HG03565 (cell line): ENCODE data around the gene GSG1.
"Not testable (repeated sequence)": the region's sequence is repeated elsewhere in the genome, so short reads cannot be mapped to it uniquely, and the experiment has no call there.

Source experiments
- ATAC-seq: cut with Tn5 transposase; IDR thresholded peaks from one replicate; pipeline ENCODE4 v1.9.1; 2021; ENCODE audit warnings: mild to moderate bottlenecking, moderate library complexity; ENCODE audit not compliant: unreplicated experiment

The GSG1 gene

DNA sequence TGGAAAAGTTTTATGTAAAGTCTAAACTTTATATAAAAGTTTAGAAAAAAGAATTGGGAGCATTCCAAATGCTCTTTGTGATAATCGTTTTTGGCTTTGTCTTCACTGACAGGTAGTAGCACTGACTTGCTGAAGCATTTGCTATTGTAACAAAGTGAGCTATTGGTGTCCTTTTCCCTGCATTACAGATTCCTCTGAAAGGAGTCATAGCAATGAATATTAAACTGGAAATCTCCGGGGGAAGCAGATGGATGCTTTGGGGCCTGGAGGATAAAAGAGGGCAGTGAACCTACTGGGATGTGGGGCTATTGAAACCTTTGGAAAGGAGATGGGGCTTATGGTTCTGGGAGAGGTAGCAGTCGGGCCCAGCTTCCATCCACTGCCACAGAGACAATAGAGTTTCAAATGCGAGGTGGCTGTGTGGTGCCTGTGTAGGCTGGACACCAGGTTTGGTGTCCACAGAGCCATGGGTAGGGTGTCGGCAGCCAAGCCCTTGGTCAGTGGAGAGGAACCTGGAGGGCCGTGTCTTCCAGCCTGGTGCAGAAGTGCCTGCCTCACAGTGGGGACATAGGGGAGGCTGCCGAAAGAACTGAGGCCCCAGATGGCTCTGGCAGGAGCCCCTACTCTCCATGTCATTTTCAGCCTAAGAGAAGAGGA lies 10.1 kb downstream of the GSG1 start:
- ATAC-seq, result no peak

GRCh38 chr12:13091832-13092231 lies 11.6 kb downstream of the GSG1 start:
- no peak for ATAC-seq

- peak; percentile 44 for ATAC-seq
These were observed 13.4 kb downstream of the GSG1 start for GRCh38 chr12:13090054-13090453.

GRCh38 chr12:13088496-13088895 lies 15.0 kb downstream of the GSG1 start:
- ATAC-seq, result no peak

DNA sequence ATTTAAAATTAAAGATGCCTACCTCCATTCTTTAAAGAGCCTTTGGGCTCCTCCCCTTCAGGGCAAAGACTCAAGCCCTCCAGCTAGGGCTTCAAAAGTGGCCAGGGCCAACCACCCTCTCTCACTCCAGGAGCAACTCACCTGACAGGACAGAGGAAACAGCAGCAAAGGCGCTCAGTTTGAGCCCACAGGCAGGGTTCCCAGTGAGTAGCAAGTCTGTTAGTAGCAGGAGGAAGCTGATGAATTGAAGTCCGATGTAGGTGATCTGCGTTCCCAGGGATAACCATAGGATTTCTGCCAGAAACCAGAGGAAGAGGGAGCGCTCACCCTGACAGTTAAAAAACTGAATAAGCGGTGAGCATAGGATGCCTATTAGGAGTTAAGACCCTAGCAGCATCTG lies 15.7 kb downstream of the GSG1 start:
- no peak for ATAC-seq

DNA sequence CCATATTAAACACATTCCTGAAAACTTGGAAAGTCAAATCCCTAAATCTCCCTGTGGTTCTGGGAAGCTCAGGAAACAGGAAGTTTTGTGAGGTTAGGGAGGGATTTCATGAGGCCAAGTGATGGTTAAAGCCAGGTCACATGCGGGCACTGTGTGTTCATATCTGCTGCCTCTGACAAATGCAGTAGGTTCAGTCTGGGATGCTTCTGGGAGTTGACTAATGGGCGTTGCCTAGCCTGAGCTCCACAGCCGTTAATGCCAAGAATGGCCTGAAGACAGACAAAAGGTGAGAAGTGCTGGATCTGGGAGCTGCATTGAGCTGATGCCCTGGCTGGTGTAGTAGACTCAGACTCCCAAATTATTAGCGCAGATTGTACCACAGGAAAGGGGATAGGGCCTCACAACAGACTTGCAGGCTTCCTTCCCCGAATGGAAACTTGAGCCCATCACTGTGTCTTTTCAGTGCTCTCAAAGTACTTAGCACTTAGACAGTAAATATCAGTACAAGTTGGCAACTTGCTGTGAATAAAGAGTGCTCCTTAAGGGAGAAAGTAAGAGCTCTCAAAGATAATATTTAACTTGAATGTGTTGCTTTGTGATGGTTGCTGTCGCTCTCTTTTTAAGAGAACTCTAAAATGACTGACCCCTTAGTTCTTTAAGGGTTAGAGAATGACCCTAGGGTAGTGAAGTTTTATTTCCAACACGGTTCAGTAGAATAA lies 17.3 kb downstream of the GSG1 start:
- ATAC-seq, result no peak

- no peak for ATAC-seq
These were observed 18.4 kb downstream of the GSG1 start for GRCh38 chr12:13084898-13085640.

DNA sequence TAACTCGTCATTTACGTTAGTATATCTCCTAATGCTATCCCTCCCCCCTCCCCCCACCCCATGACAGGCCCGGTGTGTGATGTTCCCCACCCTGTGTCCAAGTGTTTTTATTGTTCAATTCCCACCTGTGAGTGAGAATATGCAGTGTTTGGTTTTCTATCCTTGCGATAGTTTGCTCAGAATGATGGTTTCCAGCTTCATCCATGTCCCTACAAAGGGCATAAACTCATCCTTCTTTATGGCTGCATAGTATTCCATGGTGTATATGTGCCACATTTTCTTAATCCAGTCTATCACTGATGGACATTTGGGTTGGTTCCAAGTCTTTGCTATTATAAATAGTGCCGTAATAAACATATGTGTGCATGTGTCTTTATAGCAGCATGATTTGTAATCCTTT lies 19.8 kb downstream of the GSG1 start:
- ATAC-seq, result not testable (repeated sequence)

GRCh38 chr12:13082861-13083260 lies 20.6 kb downstream of the GSG1 start:
- ATAC-seq, result no peak

DNA sequence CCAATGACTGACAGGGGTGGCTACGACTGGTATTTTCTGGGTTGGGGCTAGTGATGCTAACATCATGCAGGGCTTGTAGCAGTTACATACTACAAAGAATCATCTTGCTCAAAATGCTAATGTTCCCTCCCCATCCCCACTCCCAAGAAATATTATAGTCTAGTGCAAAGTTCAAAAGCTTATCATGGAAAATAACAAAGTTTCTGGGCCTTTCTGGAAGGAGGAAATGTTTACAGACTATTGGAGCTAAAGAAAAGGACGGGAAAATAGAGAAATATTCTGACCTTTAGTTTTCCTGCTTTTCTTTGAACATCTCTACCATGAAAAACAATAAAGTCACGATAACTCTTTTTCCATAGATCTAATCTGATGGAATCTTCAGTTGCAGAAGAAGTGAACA lies 23.2 kb downstream of the GSG1 start:
- ATAC-seq, result no peak

DNA sequence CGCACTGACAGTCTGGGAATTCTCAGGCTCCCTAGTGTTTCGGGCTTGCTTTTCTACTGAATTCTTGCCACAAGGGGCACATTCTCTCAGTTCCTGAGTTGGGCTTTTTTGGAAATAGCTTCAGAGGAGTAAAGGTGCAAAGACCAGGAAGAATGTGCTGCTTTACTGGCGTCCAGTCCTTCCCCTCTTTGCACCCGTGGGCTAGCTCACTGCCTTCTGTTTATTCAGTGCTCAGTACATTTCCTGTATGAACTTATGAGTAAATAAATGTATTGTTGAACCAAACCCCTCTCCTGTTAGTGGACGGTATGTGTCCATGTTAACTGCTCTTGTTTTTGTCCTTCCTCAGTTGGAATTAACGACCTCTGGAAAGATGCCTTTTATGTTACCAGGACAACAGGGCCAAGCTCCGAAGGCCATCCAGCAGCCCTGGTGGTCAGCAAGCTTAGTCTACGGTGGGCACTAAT lies 24.0 kb downstream of the GSG1 start:
- no peak for ATAC-seq

DNA sequence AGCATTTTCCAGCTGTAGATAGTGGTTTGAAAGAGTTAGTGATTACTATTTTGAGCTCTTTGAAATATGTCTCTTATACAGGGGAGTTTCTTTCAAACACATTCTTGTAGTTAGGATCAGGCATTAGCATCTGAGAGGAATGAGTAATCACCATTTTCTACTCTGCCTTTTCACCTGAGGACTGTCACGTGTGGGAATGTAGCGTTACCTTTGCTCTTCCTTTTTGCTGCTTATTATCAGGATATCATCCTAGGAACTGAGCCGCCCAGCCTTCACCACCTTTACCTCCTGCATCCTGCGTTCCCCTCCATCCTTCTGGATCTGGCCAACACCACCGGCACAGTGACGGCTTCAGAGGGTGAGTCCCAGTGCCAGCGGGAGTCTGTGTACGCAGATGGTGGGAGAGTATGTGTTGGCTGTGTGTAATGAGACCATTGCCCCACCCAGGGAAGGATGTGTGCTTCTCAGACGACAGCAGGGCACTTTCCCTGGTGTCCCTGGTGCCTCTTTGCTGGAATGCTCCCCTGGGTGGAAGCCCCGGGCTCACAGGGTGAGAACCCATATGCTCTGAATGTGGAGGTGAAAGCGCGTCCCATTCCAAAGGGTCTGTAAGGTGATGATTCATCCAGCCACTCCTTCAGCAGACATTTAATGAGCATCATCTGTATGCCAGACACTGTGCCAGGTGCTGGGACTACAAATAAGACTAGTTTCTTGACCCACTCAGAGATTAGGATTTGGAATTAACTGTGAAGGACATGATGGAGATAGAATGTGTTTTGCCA lies 27.5 kb downstream of the GSG1 start:
- ATAC-seq, result no peak

DNA sequence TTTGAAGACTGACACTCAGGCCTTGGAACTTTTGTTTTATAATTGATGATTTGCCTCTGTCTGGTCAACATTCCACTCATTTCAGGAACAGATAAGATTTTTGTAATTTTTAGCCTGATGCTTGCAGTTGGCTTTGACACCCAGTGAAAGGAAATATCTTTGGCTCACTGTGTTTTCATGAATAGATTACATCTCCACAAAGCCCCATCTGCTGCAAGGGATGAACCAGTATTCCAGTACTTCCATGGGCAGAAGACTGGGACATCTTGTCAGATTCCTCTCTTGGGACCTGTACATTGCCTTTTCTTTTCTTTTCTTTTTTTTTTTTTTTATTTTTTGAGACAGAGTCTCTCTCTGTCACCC lies 28.4 kb downstream of the GSG1 start:
- ATAC-seq, result no peak

DNA sequence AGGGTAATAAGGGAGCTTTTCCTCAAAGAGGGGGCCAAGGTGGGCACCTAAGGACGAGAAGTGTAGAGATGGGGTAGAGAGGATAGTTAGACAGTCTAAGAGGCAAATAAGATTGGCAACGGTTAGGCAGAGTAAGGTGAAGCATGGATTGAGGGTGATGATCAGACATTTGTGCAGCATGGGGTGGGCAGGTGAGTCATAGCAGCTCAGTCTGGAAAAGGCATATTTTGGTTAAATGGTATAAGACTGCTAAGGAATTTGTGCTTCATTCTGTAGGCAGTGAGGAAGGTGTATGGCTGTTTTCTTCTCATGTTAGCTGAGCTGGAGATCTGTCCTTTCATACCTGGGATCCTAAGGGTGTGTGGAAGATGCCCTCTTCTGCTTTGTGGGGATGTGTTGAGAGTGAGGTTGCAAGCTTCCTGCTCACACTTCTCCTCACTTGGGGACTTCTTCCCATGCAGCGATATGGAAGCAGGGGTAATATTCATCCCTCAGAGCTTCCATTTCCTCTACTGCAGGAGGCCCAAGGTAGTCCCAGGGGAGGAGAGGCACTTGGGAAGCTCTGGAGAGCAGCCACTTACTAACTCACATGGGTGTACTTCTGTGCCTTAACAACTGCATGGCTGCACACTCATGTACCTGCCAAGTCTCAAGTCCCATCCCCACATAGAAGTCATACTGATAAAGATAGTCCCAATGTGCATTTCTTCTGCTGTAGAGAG lies 28.9 kb downstream of the GSG1 start:
- ATAC-seq, result no peak

- no peak for ATAC-seq
These were observed 30.3 kb downstream of the GSG1 start for GRCh38 chr12:13073173-13073572.

- no peak for ATAC-seq
These were observed 31.9 kb downstream of the GSG1 start for GRCh38 chr12:13071305-13072280.

DNA sequence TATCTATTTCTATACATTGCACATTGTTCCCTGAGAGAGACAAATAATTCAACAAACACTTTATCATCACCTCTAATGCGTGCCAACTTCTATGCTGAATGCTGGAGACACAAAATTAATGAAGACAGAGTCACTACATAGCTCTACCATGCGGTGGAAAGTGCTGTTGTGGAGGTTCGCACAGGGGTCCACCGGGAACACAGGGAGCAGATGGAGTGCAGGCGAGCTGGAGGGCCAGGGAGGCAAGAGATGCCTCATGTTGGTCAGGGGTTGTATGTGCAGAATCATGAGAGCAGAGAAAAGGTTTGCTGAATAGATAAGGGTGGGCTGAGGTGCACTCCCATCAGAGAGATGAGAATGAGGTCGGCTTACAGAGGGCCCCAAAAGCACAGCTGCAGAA lies 34.1 kb downstream of the GSG1 start:
- no peak for ATAC-seq

GRCh38 chr12:13067322-13067721 lies 36.1 kb downstream of the GSG1 start:
- no peak for ATAC-seq

- no peak for ATAC-seq
These were observed 37.0 kb downstream of the GSG1 start for GRCh38 chr12:13066459-13066858.
